ENCODE data around the gene GIGYF2.

The GIGYF2 gene

DNA sequence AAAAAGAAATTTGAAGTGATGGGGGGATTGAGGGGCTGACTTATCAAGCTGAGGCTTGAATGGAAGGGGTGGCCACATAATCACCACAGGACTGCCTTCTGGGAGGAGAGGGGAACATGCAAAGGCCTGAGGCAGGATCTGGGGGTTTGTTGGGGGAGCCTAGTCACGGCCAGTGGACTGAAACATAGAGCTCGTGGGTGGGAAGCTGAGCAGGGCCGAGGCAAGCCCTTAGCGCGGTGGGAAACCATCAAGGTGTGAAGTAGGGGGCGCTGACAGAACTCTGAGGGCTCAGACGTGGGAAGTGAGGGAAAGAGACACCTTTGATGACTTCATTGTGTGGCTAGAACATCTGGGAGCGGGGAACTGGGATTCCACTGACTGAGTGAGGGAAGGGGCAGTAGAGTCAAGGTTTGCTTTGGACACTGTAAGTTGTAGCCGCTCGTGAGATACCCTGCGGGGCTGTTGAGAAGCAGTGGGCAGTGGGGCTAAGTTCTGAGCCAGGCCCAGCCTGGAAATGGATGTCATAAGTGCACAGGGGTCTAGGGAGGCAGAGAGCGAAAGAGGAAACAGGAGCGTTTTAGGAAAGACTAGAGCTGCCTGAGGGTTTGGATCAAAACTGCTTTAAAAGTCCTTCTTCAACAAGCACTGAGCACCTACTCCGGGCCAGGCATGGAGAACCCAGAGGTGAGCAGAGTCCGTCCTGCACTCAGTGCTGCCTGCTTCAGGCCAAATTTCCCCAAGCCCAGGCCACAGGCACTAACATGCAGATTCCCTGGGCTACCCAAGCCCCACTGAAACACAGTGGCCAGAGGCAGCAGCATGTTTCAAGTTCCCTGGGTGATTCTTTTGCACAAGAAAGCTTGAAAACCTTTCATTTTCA, 172.2 kb downstream of the GIGYF2 start:
- Histone ChIP-seq H3K36me3 (ENCODE audit: control insufficient read depth in 1 of 2, insufficient read depth in 2 of 2, low read length in 2 of 2) (no peaks in the 10 kb centered on the region), H3K27ac (ENCODE audit: low read length) (no peak overlapping the region), H3K4me3 (ENCODE audit: low read depth in 1 of 2, low read length in 2 of 2) (no peak overlapping the region), H3K27me3 (ENCODE audit: low read depth, low read length) (no peaks in the 10 kb centered on the region), H3K9me3 (ENCODE audit: control insufficient read depth in 1 of 2, low read length in 2 of 2) (no peaks in the 10 kb centered on the region), H3K4me1 (ENCODE audit: control insufficient read depth in 1 of 2, insufficient read depth in 2 of 2, low read length in 2 of 2) (peaks cover 0 to 7% of the 10 kb centered on the region in 2 donors)

- H3K36me3 ChIP-seq (ENCODE audit: control insufficient read depth in 1 of 2, insufficient read depth in 2 of 2, low read length in 2 of 2) = no peaks in the 10 kb centered on the region
- no peaks in the 10 kb centered on the region for H3K9me3 ChIP-seq (ENCODE audit: control insufficient read depth in 1 of 2, low read length in 2 of 2)
- H3K4me1 ChIP-seq (ENCODE audit: control insufficient read depth in 1 of 2, insufficient read depth in 2 of 2, low read length in 2 of 2) = peaks cover 0 to 7% of the 10 kb centered on the region in 2 donors
- no peaks in the 10 kb centered on the region for H3K27me3 ChIP-seq (ENCODE audit: low read depth, low read length)
- H3K27ac ChIP-seq (ENCODE audit: low read length) = no peak within 1 kb of the TSS
- no peak within 1 kb of the TSS for H3K4me3 ChIP-seq (ENCODE audit: low read depth in 1 of 2, low read length in 2 of 2)
Measured at GRCh38 chr2:232870018-232870765, 173.1 kb downstream of the GIGYF2 start, which contains the start of gene SNORC. TSS of gene SNORC (plus strand) at chr2:232870264. CDS start at chr2:232870342, 78 bp downstream.

- peaks cover 5% of the 10 kb centered on the region for H3K27me3 ChIP-seq (ENCODE audit: low read depth, low read length)
- H3K9me3 ChIP-seq (ENCODE audit: control insufficient read depth in 1 of 2, low read length in 2 of 2) = no peaks in the 10 kb centered on the region
- H3K4me3 ChIP-seq (ENCODE audit: low read depth in 1 of 2, low read length in 2 of 2) = no peak overlapping the region
- no peak overlapping the region for H3K27ac ChIP-seq (ENCODE audit: low read length)
- H3K36me3 ChIP-seq (ENCODE audit: control insufficient read depth in 1 of 2, insufficient read depth in 2 of 2, low read length in 2 of 2) = no peaks in the 10 kb centered on the region
- peaks cover 4 to 7% of the 10 kb centered on the region in 2 donors for H3K4me1 ChIP-seq (ENCODE audit: control insufficient read depth in 1 of 2, insufficient read depth in 2 of 2, low read length in 2 of 2)
Measured at GRCh38 chr2:232870766-232871371, 173.7 kb downstream of the GIGYF2 start.

- Histone ChIP-seq H3K4me3 (ENCODE audit: low read depth in 1 of 2, low read length in 2 of 2) (no peak overlapping the region), H3K9me3 (ENCODE audit: control insufficient read depth in 1 of 2, low read length in 2 of 2) (no peaks in the 10 kb centered on the region), H3K4me1 (ENCODE audit: control insufficient read depth in 1 of 2, insufficient read depth in 2 of 2, low read length in 2 of 2) (peaks cover 6 to 7% of the 10 kb centered on the region in 2 donors), H3K27ac (ENCODE audit: low read length) (no peak overlapping the region), H3K27me3 (ENCODE audit: low read depth, low read length) (peaks cover 5% of the 10 kb centered on the region), H3K36me3 (ENCODE audit: control insufficient read depth in 1 of 2, insufficient read depth in 2 of 2, low read length in 2 of 2) (no peaks in the 10 kb centered on the region)
Measured at GRCh38 chr2:232871418-232871834, 174.3 kb downstream of the GIGYF2 start.

DNA sequence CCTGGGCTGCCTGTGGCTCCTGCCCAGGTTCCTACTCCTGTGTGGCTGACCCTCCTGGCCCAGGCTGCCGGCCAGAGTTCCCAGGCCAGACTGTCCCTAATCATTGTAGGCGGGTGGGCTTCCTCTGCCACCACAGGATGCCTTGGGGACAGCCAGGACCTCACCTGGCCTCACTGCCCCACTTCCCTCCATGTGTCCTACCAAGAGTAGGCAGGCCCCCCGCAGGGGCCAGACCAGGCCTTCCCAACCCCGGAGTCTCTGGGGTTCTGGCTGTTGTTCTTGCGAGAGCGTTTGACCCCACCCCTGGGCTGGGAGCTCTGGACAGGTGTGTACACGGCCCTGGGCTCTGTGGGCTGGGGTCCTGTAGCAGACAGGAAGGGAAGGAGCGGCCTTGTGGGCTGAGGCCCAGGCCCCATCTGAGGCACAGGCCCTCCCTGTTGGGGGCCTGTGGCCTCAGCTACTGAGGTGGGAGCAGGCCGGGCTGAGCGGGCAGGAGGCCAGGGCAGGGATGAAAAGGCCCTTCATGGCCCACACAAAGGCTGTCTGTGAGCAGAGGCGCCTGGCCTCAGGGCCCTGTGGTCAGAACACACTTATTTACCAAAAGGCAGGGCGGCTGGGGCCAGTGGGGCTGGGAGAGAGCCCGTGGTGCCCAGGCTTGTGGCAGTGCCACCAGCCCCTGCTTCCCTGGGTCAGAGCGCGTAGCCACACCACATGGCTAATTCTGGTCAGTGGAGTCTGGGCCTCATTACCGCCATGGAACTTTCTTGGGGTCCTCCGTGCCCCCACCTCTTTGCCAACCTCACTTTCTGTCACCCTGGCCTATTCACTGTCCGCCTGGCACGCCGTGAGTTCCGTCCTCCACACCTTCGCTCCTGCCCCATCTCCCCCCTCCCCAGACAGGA, 175.0 kb downstream of the GIGYF2 start:
- Histone ChIP-seq H3K4me1 (ENCODE audit: control insufficient read depth in 1 of 2, insufficient read depth in 2 of 2, low read length in 2 of 2) (peaks cover 7 to 12% of the 10 kb centered on the region in 2 donors), H3K27ac (ENCODE audit: low read length) (no peak overlapping the region), H3K27me3 (ENCODE audit: low read depth, low read length) (peaks cover 5% of the 10 kb centered on the region), H3K36me3 (ENCODE audit: control insufficient read depth in 1 of 2, insufficient read depth in 2 of 2, low read length in 2 of 2) (no peaks in the 10 kb centered on the region), H3K4me3 (ENCODE audit: low read depth in 1 of 2, low read length in 2 of 2) (no peak overlapping the region), H3K9me3 (ENCODE audit: control insufficient read depth in 1 of 2, low read length in 2 of 2) (no peaks in the 10 kb centered on the region)

GRCh38 chr2:232872826-232873225, 175.7 kb downstream of the GIGYF2 start:
- Histone ChIP-seq H3K27ac (ENCODE audit: low read length) (no peak overlapping the region), H3K27me3 (ENCODE audit: low read depth, low read length) (peaks cover 5% of the 10 kb centered on the region)

DNA sequence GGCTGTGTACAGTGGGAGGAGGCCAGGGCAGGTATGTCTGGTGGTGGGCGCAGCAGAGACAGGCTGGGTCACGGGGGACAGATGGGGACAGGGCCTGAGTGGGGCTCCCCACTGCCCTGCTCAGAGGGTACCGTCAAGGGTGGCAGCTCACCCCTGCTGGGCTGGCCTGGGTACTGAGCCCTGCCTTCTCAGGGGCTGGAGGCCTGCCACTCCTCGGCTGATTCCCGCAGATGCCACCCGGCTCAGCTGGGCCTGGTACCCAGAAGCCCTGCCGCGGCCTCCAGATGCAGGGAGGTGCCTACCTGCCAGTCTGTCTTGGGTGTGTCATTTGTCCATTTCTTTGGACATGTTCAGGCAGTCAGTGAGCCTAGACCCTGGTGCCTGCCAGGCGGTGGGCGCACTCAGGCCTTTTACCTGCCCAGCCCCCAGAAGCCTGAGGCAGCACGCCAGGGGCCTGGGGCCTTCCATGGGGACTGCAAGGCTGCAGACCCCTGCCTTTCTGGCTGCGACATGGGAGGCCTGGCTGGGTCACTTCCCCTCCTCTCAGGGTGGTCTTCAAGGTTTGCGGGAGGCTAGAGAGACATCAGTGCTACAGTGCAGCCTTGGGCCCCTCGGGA, 176.3 kb downstream of the GIGYF2 start:
- H3K27me3 ChIP-seq (ENCODE audit: low read depth, low read length) = peaks cover 5% of the 10 kb centered on the region
- no peaks in the 10 kb centered on the region for H3K9me3 ChIP-seq (ENCODE audit: control insufficient read depth in 1 of 2, low read length in 2 of 2)
- H3K4me1 ChIP-seq (ENCODE audit: control insufficient read depth in 1 of 2, insufficient read depth in 2 of 2, low read length in 2 of 2) = peaks cover 7 to 13% of the 10 kb centered on the region in 2 donors
- H3K36me3 ChIP-seq (ENCODE audit: control insufficient read depth in 1 of 2, insufficient read depth in 2 of 2, low read length in 2 of 2) = no peaks in the 10 kb centered on the region
- peak overlapping the region; percentile 69 for H3K27ac ChIP-seq (ENCODE audit: low read length)
- H3K4me3 ChIP-seq (ENCODE audit: low read depth in 1 of 2, low read length in 2 of 2) = no peak overlapping the region

More at GRCh38 chr2:232872826-232873225, 175.7 kb downstream of the GIGYF2 start:
- Histone ChIP-seq H3K36me3 (ENCODE audit: control insufficient read depth in 1 of 2, insufficient read depth in 2 of 2, low read length in 2 of 2) (no peaks in the 10 kb centered on the region), H3K9me3 (ENCODE audit: control insufficient read depth in 1 of 2, low read length in 2 of 2) (no peaks in the 10 kb centered on the region), H3K4me3 (ENCODE audit: low read depth in 1 of 2, low read length in 2 of 2) (no peak overlapping the region), H3K4me1 (ENCODE audit: control insufficient read depth in 1 of 2, insufficient read depth in 2 of 2, low read length in 2 of 2) (peaks cover 7 to 13% of the 10 kb centered on the region in 2 donors)

- peak overlapping the region; percentile 69 for H3K27ac ChIP-seq (ENCODE audit: low read length)
- no peaks in the 10 kb centered on the region for H3K36me3 ChIP-seq (ENCODE audit: control insufficient read depth in 1 of 2, insufficient read depth in 2 of 2, low read length in 2 of 2)
- H3K27me3 ChIP-seq (ENCODE audit: low read depth, low read length) = peaks cover 5% of the 10 kb centered on the region
- H3K9me3 ChIP-seq (ENCODE audit: control insufficient read depth in 1 of 2, low read length in 2 of 2) = no peaks in the 10 kb centered on the region
- no peak overlapping the region for H3K4me3 ChIP-seq (ENCODE audit: low read depth in 1 of 2, low read length in 2 of 2)
- H3K4me1 ChIP-seq (ENCODE audit: control insufficient read depth in 1 of 2, insufficient read depth in 2 of 2, low read length in 2 of 2) = peaks cover 7 to 13% of the 10 kb centered on the region in 2 donors
Measured at GRCh38 chr2:232873909-232874641, 176.9 kb downstream of the GIGYF2 start.

GRCh38 chr2:232874677-232875223, 177.6 kb downstream of the GIGYF2 start:
- Histone ChIP-seq H3K27me3 (ENCODE audit: low read depth, low read length) (peaks cover 5% of the 10 kb centered on the region), H3K4me1 (ENCODE audit: control insufficient read depth in 1 of 2, insufficient read depth in 2 of 2, low read length in 2 of 2) (peaks cover 7 to 13% of the 10 kb centered on the region in 2 donors), H3K4me3 (ENCODE audit: low read depth in 1 of 2, low read length in 2 of 2) (no peak overlapping the region), H3K27ac (ENCODE audit: low read length) (peak overlapping the region; percentile 51), H3K9me3 (ENCODE audit: control insufficient read depth in 1 of 2, low read length in 2 of 2) (no peaks in the 10 kb centered on the region), H3K36me3 (ENCODE audit: control insufficient read depth in 1 of 2, insufficient read depth in 2 of 2, low read length in 2 of 2) (no peaks in the 10 kb centered on the region)

All from muscle layer of duodenum (tissue), 2 donors.